Loucy (cell line): ENCODE results near the gene AARS1.

Experiments used
- EZH2phosphoT487 ChIP-seq: fragments of 200-600 bp; IDR thresholded peaks from 2 replicates; pipeline ENCODE4 v1.6.1; 2018; ENCODE audit warnings: antibody characterized with exemption, mild to moderate bottlenecking, moderate library complexity, borderline replicate concordance
- TF ChIP-seq, protein P1 (sequence below): fragments of 200-600 bp; sonication (generic); conservative IDR thresholded peaks from 2 replicates; pipeline ENCODE4 v1.5.1; 2014; ENCODE audit warnings: mild to moderate bottlenecking, antibody characterized with exemption, low read length

DNA sequence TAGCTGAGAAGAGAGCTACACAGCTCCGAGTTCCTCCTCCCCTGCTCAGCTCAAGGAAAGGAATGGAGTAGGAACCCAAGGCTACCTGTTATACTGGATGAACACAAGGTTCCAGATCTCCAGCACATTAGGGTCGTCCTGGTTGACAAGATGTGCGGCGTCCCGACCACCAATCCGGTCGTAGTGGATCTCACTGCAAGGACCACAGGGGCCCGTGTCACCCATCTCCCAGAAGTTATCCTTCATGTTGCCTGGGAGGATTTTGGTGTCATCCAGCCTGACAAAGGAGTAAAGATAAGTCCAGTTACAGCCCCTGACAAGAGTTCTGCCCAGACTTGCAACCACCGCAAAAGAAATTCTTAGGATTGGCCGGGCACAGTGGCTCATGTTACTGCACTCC lies 17.6 kb downstream of the AARS1 start:
- TF ChIP-seq, protein P1, sequence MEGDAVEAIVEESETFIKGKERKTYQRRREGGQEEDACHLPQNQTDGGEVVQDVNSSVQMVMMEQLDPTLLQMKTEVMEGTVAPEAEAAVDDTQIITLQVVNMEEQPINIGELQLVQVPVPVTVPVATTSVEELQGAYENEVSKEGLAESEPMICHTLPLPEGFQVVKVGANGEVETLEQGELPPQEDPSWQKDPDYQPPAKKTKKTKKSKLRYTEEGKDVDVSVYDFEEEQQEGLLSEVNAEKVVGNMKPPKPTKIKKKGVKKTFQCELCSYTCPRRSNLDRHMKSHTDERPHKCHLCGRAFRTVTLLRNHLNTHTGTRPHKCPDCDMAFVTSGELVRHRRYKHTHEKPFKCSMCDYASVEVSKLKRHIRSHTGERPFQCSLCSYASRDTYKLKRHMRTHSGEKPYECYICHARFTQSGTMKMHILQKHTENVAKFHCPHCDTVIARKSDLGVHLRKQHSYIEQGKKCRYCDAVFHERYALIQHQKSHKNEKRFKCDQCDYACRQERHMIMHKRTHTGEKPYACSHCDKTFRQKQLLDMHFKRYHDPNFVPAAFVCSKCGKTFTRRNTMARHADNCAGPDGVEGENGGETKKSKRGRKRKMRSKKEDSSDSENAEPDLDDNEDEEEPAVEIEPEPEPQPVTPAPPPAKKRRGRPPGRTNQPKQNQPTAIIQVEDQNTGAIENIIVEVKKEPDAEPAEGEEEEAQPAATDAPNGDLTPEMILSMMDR = no peak
- no peak for TF ChIP-seq EZH2phosphoT487
